ENCODE measurements around the gene NR1I2. TPM values are rescaled to one million over a fixed set of nuclear protein-coding genes. Genes with fewer than 3 reads are reported as not detected.

The NR1I2 gene
- total and polyA plus RNA-seq, 9 of the 15 experiments (the other 6 are each of a cell fraction or from before 2014, with no cell fraction given): not detected

GRCh38 chr3:119794971-119795612 lies 13.2 kb downstream of the NR1I2 start (continued):
- TF ChIP-seq GATAD2B (IDR thresholded peaks at IDR 0.05; ENCODE audit: borderline replicate concordance) (0 out of 2 replicates have a peak, but pooled peaks have one; percentile 35), SMAD4 (CRISPR knock-in tag; conservative IDR thresholded peaks at IDR 0.05) (peak; percentile 92), ESRRA (IDR thresholded peaks at IDR 0.05; ENCODE audit: borderline replicate concordance, low read depth) (peak; percentile 97), MLX (CRISPR knock-in tag; conservative IDR thresholded peaks at IDR 0.05) (no peak), MYNN (IDR thresholded peaks at IDR 0.05) (peak; percentile 24; the same call in 1 of the 2 replicates), MYNN (CRISPR knock-in tag; IDR thresholded peaks at IDR 0.05) (no peak), ZNF316 (IDR thresholded peaks at IDR 0.05) (peak; percentile 87), MAZ (CRISPR knock-in tag; conservative IDR thresholded peaks at IDR 0.05 in 1 of 2, IDR thresholded peaks at IDR 0.05 in 1 of 2) (peak; percentile 48 to 87), CBFA2T3 (IDR thresholded peaks at IDR 0.05) (peak; percentile 58), FOS (IDR thresholded peaks at IDR 0.05; ENCODE audit: extremely low read depth, insufficient read length) (peak; percentile 38), ZNF766 (CRISPR knock-in tag; conservative IDR thresholded peaks at IDR 0.05) (peak; percentile 36; the same call in 1 of the 2 replicates), TFAP4 (CRISPR knock-in tag; IDR thresholded peaks at IDR 0.05; ENCODE audit: borderline replicate concordance) (peak; percentile 51; the same call in 1 of the 2 replicates), ZFX (CRISPR knock-in tag; IDR thresholded peaks at IDR 0.05) (no peak), BCOR (IDR thresholded peaks at IDR 0.05) (0 out of 2 replicates have a peak, but pooled peaks have one; percentile 13), ZEB2 (IDR thresholded peaks at IDR 0.05) (0 out of 2 replicates have a peak, but pooled peaks have one; percentile 23), ZNF24 (IDR thresholded peaks at IDR 0.05) (0 out of 2 replicates have a peak, but pooled peaks have one; percentile 6), NFE2 (IDR thresholded peaks at IDR 0.05; ENCODE audit: low read depth) (peak; percentile 87), GATAD2A (IDR thresholded peaks at IDR 0.05) (no peak), ZNF644 (tag; IDR thresholded peaks at IDR 0.05; ENCODE audit: low read depth) (0 out of 2 replicates have a peak, but pooled peaks have one; percentile 15), GATA2 (CRISPR knock-in tag; IDR thresholded peaks at IDR 0.05) (peak; percentile 60), KHSRP (IDR thresholded peaks at IDR 0.05) (no peak), NFRKB (IDR thresholded peaks at IDR 0.05; ENCODE audit: low read depth) (peak; percentile 36; the same call in 1 of the 2 replicates), AFF1 (IDR thresholded peaks at IDR 0.05; ENCODE audit: low read depth in 1 of 2, partially characterized antibody in 2 of 2) (peak in 1 of 2 experiments; percentile 47)
- TF ChIP-seq, protein P1, sequence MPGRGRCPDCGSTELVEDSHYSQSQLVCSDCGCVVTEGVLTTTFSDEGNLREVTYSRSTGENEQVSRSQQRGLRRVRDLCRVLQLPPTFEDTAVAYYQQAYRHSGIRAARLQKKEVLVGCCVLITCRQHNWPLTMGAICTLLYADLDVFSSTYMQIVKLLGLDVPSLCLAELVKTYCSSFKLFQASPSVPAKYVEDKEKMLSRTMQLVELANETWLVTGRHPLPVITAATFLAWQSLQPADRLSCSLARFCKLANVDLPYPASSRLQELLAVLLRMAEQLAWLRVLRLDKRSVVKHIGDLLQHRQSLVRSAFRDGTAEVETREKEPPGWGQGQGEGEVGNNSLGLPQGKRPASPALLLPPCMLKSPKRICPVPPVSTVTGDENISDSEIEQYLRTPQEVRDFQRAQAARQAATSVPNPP (IDR thresholded peaks at IDR 0.05; ENCODE audit: borderline replicate concordance, insufficient read depth, insufficient read length): no peak

Measured in K562 (cell line).